Measurements from ENCODE around the gene OVCH1. TPM values are rescaled to one million over a fixed set of nuclear protein-coding genes. Genes with fewer than 3 reads are reported as not detected.

The OVCH1 gene
- total RNA-seq, 4 donors from 2014 or later = 0.17 to 0.78 TPM; not detected in 2

GRCh38 chr12:29533815-29534489 is 36.5 kb upstream of the OVCH1 start:
- Histone ChIP-seq H3K9me3 (no peaks in the 10 kb centered on the region), H3K4me3 (no peak overlapping the region), H3K27ac (replicated peaks in 1 of 4) (no peak overlapping the region), H3K27me3 (no peaks in the 10 kb centered on the region), H3K36me3 (peaks cover 0 to 24% (median 6%) of the 10 kb centered on the region in 4 donors), H3K4me1 (peaks cover 0 to 13% (median 8%) of the 10 kb centered on the region in 4 donors)
- WGBS = 43% methylated on average over 4 of the region's 4 CpGs
- no peak for TF ChIP-seq POLR2AphosphoS5 (IDR thresholded peaks at IDR 0.05)
- no peak for TF ChIP-seq POLR2A (IDR thresholded peaks at IDR 0.05; ENCODE audit: low read depth)
- TF ChIP-seq CTCF (IDR thresholded peaks at IDR 0.05) = no peak
- TF ChIP-seq EP300 (IDR thresholded peaks at IDR 0.05) = no peak
- DNase-seq (ENCODE audit: extremely low spot score) = no peak
- intact Hi-C loops (cut with DNase I) = no loop called here

GRCh38 chr12:29531471-29531870 is 34.0 kb upstream of the OVCH1 start:
- Histone ChIP-seq H3K4me1 (peaks cover 0 to 5% (median 0%) of the 10 kb centered on the region in 4 donors), H3K9me3 (no peaks in the 10 kb centered on the region), H3K27me3 (no peaks in the 10 kb centered on the region), H3K4me3 (no peak overlapping the region), H3K27ac (replicated peaks in 1 of 4) (no peak overlapping the region), H3K36me3 (peaks cover 0 to 33% (median 6%) of the 10 kb centered on the region in 4 donors)
- DNase-seq (ENCODE audit: extremely low spot score) = no peak
- TF ChIP-seq POLR2A (IDR thresholded peaks at IDR 0.05; ENCODE audit: low read depth) (no peak), POLR2AphosphoS5 (IDR thresholded peaks at IDR 0.05) (no peak), EP300 (IDR thresholded peaks at IDR 0.05) (no peak), CTCF (IDR thresholded peaks at IDR 0.05) (no peak)
- intact Hi-C loops (cut with DNase I) = no loop called here
- WGBS = 29% methylated on average over 1 of the region's 1 CpG

- no peak overlapping the region for H3K27ac ChIP-seq (replicated peaks in 1 of 4)
- no peaks in the 10 kb centered on the region for H3K9me3 ChIP-seq
- intact Hi-C loops (cut with DNase I) = no loop called here
- TF ChIP-seq CTCF (IDR thresholded peaks at IDR 0.05) = no peak
- no peak for TF ChIP-seq EP300 (IDR thresholded peaks at IDR 0.05)
- no peak for DNase-seq (ENCODE audit: extremely low spot score)
- H3K4me3 ChIP-seq = no peak overlapping the region
- 86% methylated on average over 4 of the region's 4 CpGs for WGBS
- peaks cover 0 to 29% (median 4%) of the 10 kb centered on the region in 4 donors for H3K36me3 ChIP-seq
- peaks cover 0 to 5% (median 0%) of the 10 kb centered on the region in 4 donors for H3K4me1 ChIP-seq
- H3K27me3 ChIP-seq = no peaks in the 10 kb centered on the region
Measured at GRCh38 chr12:29530436-29530835, 33.0 kb upstream of the OVCH1 start.

GRCh38 chr12:29528161-29528560 is 30.7 kb upstream of the OVCH1 start:
- no peak for DNase-seq (ENCODE audit: extremely low spot score)
- Histone ChIP-seq H3K4me1 (no peaks in the 10 kb centered on the region), H3K27ac (replicated peaks in 1 of 4) (no peak overlapping the region), H3K9me3 (no peaks in the 10 kb centered on the region), H3K4me3 (no peak overlapping the region), H3K27me3 (no peaks in the 10 kb centered on the region), H3K36me3 (peaks cover 0 to 10% (median 0%) of the 10 kb centered on the region in 4 donors)
- TF ChIP-seq CTCF (IDR thresholded peaks at IDR 0.05) (no peak), EP300 (IDR thresholded peaks at IDR 0.05) (no peak), POLR2AphosphoS5 (IDR thresholded peaks at IDR 0.05) (no peak), POLR2A (IDR thresholded peaks at IDR 0.05; ENCODE audit: low read depth) (no peak)
- intact Hi-C loops (cut with DNase I) = loop anchor here (10.0 kb wide), 1 partner anchor 367 kb away; no protein-coding TSS in a partner anchor
- 71% methylated on average over 4 of the region's 4 CpGs for WGBS
